Suprapubic skin (tissue), 4 donors: ENCODE results near the gene DDX1.

ENCODE experiments used
- EP300 ChIP-seq: sonication (generic); formaldehyde crosslinking; IDR thresholded peaks from one replicate; pipeline ENCODE4 v1.6.1; 2017; ENCODE audit warnings: antibody characterized with exemption
- POLR2A ChIP-seq, 2 donors: fragments of 450-650 bp; IDR thresholded peaks; one replicate each; pipeline ENCODE4 v1.6.1; 2017; ENCODE audit warnings: antibody characterized with exemption in 2 of 2, mild to moderate bottlenecking in 2 of 2, moderate library complexity in 2 of 2
- POLR2AphosphoS5 ChIP-seq, 3 donors: sonication (generic); formaldehyde crosslinking; IDR thresholded peaks; one replicate each; pipeline ENCODE4 v1.6.1; 2017; ENCODE audit warnings: antibody characterized with exemption in 3 of 3
- TF ChIP-seq, protein P1 (sequence below), 2 donors: fragments of 200-600 bp in 1 of 2; fragments of 450-650 bp in 1 of 2; sonication (generic) in 1 of 2; IDR thresholded peaks; one replicate each; pipeline ENCODE4 v1.5.1; 2016 to 2019; ENCODE audit warnings: antibody characterized with exemption in 2 of 2, mild to moderate bottlenecking in 1 of 2, moderate library complexity in 1 of 2

DNA sequence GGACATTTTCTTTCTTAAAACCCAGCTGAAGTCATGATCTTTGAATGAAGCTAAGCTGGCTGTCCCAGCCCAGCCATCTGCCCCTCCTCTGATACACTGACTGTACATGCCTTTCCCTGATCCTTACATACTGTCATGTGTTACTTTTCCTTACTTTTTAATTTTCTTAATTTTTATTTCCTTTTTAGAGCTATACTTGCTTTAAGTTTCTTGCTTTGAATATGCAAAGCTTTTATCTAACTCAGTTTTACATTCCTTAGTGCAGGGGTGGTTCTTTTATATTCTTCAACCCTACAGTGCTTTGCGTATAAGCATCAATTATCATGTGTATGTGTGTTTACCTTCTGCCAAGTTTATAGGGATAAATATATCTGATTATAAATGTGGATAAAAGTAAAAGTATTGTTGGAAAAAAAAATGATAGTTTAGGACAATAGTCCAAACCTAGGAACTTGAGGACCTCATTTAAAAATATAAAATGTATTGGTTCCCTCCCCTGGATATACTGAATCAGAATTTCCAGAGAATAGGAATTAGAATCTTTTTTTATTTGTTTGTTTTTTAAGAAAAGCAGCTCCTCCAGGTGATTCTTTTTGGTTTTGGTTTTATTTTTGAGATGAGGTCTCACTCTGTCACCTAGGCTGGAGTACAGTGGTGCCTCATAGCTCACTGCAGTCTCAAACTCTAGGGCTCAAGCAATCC, 17.8 kb downstream of the DDX1 start:
- no peak for TF ChIP-seq POLR2A (IDR thresholded peaks at IDR 0.05)
- TF ChIP-seq, protein P1, sequence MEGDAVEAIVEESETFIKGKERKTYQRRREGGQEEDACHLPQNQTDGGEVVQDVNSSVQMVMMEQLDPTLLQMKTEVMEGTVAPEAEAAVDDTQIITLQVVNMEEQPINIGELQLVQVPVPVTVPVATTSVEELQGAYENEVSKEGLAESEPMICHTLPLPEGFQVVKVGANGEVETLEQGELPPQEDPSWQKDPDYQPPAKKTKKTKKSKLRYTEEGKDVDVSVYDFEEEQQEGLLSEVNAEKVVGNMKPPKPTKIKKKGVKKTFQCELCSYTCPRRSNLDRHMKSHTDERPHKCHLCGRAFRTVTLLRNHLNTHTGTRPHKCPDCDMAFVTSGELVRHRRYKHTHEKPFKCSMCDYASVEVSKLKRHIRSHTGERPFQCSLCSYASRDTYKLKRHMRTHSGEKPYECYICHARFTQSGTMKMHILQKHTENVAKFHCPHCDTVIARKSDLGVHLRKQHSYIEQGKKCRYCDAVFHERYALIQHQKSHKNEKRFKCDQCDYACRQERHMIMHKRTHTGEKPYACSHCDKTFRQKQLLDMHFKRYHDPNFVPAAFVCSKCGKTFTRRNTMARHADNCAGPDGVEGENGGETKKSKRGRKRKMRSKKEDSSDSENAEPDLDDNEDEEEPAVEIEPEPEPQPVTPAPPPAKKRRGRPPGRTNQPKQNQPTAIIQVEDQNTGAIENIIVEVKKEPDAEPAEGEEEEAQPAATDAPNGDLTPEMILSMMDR (IDR thresholded peaks at IDR 0.05): no peak
- TF ChIP-seq POLR2AphosphoS5 (IDR thresholded peaks at IDR 0.05): no peak
- TF ChIP-seq EP300: no peak
